ENCODE data around the gene CLHC1.
"Not testable (repeated sequence)": the region's sequence is repeated elsewhere in the genome, so short reads cannot be mapped to it uniquely, and the experiment has no call there.

The CLHC1 gene

GRCh38 chr2:55232084-55232862, at the start of gene CLHC1, which contains the start of gene RPS27A:
Gene CLHC1, minus strand, starts transcription at chr2:55232293. Its CDS starts 9,882 bp downstream, at chr2:55222411.
Gene RPS27A, plus strand, starts transcription at chr2:55232688. Its CDS starts 137 bp downstream, at chr2:55232825.
- peak; percentile 97 for FAIRE-seq

- FAIRE-seq = not testable (repeated sequence)
Measured at GRCh38 chr2:55280851-55281546, 48.9 kb upstream of the CLHC1 start.

GRCh38 chr2:55279859-55280424, 47.8 kb upstream of the CLHC1 start:
- FAIRE-seq = not testable (repeated sequence)

- not testable (repeated sequence) for FAIRE-seq
Measured at GRCh38 chr2:55279214-55279835, 47.2 kb upstream of the CLHC1 start.

GRCh38 chr2:55277310-55277709, 45.2 kb upstream of the CLHC1 start:
- no peak for FAIRE-seq

- not testable (repeated sequence) for FAIRE-seq
Measured at GRCh38 chr2:55274346-55274745, 42.3 kb upstream of the CLHC1 start.

- FAIRE-seq = no peak
Measured at GRCh38 chr2:55269645-55269990, 37.5 kb upstream of the CLHC1 start.

- FAIRE-seq = peak; percentile 89
Measured at GRCh38 chr2:55268907-55269644, 37.0 kb upstream of the CLHC1 start, which contains the start of gene MTIF2. Gene MTIF2, minus strand, starts transcription at chr2:55269231. Its CDS starts 5,373 bp downstream, at chr2:55263858.

GRCh38 chr2:55268288-55268906, 36.3 kb upstream of the CLHC1 start:
- FAIRE-seq = no peak

GRCh38 chr2:55259586-55259985, 27.5 kb upstream of the CLHC1 start:
- FAIRE-seq = not testable (repeated sequence)

- FAIRE-seq = no peak
Measured at GRCh38 chr2:55252832-55253231, 20.7 kb upstream of the CLHC1 start.

- no peak for FAIRE-seq
Measured at GRCh38 chr2:55247025-55247424, 14.9 kb upstream of the CLHC1 start.

GRCh38 chr2:55245411-55245810, 13.3 kb upstream of the CLHC1 start:
- FAIRE-seq = peak; percentile 49

GRCh38 chr2:55242617-55243016, 10.5 kb upstream of the CLHC1 start:
- FAIRE-seq = no peak

GRCh38 chr2:55241582-55241981, 9.5 kb upstream of the CLHC1 start:
- not testable (repeated sequence) for FAIRE-seq

GRCh38 chr2:55239656-55240222, 7.6 kb upstream of the CLHC1 start:
- FAIRE-seq = no peak

- no peak for FAIRE-seq
Measured at GRCh38 chr2:55236992-55237543, 5.0 kb upstream of the CLHC1 start.

GRCh38 chr2:55235724-55236538, 3.8 kb upstream of the CLHC1 start:
- FAIRE-seq = peak; percentile 23

- FAIRE-seq = no peak
Measured at GRCh38 chr2:55233658-55233940, 1.5 kb upstream of the CLHC1 start.

GRCh38 chr2:55232863-55233657, 967 bp upstream of the CLHC1 start:
- no peak for FAIRE-seq
